ENCODE results near the gene CHD2. TPM values are rescaled to one million over a fixed set of nuclear protein-coding genes. Genes with fewer than 3 reads are reported as not detected.
A peak's percentile ranks its signal among the peaks of the same experiment; 100 is the strongest.
"Not testable (repeated sequence)": the region's sequence is repeated elsewhere in the genome, so short reads cannot be mapped to it uniquely, and the experiment has no call there.

The CHD2 gene
- total RNA-seq, 4 donors from 2014 or later = 109 to 370 (median 161) TPM

DNA sequence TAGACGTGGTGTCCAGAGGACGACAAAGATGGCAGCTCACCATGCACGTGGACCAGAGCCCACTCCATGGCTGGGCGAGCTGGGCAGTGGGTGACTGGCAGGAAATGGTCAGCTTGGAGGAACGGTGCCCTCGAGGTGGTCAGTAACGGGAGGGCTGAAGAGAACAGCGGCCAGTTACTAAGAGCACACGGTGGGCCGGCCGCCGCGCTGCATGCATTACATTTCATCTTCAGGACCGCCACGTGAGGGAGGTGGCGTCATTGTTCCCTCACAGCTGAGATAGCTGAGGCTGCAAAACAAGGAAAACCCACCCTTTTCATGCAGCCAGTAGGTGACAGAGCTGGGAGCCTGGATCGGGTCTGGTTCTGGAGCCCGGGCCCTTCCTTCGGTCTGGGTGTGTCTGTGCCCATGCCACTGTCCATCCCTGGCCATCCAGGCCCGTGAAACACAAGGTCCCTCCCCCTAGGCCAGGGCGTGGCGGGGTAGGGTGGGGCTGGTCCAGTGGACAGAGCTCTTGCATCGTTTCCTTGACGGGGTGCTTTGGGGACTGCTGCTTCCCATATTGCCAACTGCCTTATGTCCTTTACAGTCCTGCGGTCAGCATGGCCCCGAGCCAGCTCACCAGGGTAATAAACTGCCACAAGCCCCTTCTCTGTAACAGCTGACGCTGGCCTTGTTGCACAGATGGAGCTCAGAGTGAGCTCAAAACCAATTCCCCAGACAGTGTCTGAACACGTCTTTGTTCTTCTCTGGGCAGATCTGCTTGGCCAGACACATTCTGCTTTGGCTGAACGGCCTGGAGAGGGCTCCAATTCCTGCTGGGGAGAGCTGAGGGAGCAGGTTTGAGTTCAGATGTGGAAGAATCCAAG lies 137.1 kb downstream of the CHD2 start:
- peak in 2 of 3 donors; percentile 46 to 48 for DNase-seq
- no peak overlapping the region for H3K27ac ChIP-seq

DNA sequence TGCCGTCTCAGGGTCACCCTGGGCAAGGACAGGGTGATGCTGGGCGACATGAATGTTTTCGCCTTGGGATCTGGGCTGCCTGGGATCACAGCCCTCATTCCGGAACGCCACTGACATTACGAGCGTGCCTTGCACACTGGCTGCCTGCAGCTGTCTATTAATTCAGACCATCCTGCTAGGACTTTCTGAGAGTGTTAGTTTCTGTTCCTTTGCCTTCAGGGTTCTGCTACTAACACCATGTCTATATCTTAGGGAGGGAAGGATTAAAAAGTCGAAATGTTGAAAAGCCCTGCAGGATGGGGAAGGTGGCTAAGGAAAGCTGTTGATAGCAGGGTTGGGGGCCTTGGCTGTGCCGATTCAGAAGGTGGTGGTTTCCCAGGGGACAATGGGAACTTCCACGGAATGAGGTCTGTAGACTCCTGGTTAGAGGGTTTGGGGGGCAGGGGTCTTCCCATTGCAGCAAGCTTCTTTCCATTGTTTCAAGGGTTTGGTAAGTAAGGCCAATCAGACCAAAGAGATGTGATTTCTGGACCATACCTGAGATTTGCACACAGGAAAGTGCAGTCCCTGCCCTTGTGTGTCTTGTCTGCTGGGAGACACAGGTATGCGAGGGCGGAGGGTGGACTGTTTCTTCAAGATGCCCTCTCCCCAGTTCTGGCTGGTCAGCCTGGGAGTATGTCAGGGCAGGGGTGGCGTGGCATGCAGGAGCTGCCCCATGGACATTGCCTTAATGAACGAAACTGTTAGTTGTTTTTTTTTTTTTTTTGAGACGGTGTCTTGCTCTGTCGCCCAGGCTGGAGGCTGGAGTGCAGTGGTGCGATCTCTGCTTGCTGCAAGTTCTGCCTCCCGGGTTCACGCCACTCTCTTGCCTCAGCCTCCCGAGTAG lies 137.9 kb downstream of the CHD2 start:
- Histone ChIP-seq H3K36me3 (no peaks in the 10 kb centered on the region), H3K4me1 (no peaks in the 10 kb centered on the region), H3K9me3 (no peaks in the 10 kb centered on the region), H3K4me3 (no peak overlapping the region), H3K27me3 (no peaks in the 10 kb centered on the region), H3K27ac (no peak overlapping the region)
- DNase-seq = peak in 2 of 3 donors; percentile 38 to 39
- TF ChIP-seq POLR2A (IDR thresholded peaks at IDR 0.05) = no peak
- TF ChIP-seq, protein P1, sequence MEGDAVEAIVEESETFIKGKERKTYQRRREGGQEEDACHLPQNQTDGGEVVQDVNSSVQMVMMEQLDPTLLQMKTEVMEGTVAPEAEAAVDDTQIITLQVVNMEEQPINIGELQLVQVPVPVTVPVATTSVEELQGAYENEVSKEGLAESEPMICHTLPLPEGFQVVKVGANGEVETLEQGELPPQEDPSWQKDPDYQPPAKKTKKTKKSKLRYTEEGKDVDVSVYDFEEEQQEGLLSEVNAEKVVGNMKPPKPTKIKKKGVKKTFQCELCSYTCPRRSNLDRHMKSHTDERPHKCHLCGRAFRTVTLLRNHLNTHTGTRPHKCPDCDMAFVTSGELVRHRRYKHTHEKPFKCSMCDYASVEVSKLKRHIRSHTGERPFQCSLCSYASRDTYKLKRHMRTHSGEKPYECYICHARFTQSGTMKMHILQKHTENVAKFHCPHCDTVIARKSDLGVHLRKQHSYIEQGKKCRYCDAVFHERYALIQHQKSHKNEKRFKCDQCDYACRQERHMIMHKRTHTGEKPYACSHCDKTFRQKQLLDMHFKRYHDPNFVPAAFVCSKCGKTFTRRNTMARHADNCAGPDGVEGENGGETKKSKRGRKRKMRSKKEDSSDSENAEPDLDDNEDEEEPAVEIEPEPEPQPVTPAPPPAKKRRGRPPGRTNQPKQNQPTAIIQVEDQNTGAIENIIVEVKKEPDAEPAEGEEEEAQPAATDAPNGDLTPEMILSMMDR (IDR thresholded peaks at IDR 0.05) = no peak

More for the DNA sequence above, 137.1 kb downstream of the CHD2 start:
- Histone ChIP-seq H3K9me3 (no peaks in the 10 kb centered on the region), H3K4me3 (no peak overlapping the region), H3K27me3 (no peaks in the 10 kb centered on the region), H3K4me1 (no peaks in the 10 kb centered on the region), H3K36me3 (no peaks in the 10 kb centered on the region)
- TF ChIP-seq POLR2A (IDR thresholded peaks at IDR 0.05) = no peak
- TF ChIP-seq, protein P1 (IDR thresholded peaks at IDR 0.05) = no peak

DNA sequence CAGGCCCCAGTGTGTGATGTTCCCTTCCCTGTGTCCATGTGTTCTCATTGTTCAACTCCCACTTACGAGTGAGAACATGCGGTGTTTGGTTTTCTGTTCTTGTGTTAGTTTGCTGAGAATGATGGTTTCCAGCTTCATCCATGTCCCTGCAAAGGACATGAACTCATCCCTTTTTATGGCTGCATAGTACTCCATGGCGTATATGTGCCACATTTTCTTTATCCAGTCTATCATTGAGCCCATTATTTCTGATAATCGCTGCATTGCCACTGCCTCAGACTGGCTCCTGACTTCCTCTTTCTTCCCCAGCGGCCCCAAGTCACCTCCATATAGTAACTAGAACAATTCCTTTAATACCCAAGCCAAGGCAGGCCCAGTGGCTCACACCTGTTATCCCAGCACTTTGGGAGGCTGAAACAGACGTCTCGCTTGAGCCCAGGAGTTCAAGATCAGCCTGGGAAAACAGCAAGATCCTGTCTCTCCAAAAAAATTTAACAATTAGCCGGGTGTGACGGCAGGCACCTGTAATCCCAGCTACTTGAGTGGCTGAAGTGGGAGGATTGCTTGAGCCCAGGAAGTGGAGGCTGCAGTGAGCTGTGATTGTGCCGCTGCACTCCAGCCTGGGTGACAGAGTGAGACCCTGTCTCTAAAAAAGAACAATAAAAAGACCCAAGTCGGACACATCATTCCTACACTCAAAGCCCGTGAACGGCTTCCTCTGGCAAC lies 139.6 kb downstream of the CHD2 start:
- not testable (repeated sequence) for H3K9me3 ChIP-seq, H3K4me3 ChIP-seq, H3K36me3 ChIP-seq, H3K4me1 ChIP-seq, H3K27ac ChIP-seq, H3K27me3 ChIP-seq
- peak in 1 of 3 donors; percentile 12 for DNase-seq

DNA sequence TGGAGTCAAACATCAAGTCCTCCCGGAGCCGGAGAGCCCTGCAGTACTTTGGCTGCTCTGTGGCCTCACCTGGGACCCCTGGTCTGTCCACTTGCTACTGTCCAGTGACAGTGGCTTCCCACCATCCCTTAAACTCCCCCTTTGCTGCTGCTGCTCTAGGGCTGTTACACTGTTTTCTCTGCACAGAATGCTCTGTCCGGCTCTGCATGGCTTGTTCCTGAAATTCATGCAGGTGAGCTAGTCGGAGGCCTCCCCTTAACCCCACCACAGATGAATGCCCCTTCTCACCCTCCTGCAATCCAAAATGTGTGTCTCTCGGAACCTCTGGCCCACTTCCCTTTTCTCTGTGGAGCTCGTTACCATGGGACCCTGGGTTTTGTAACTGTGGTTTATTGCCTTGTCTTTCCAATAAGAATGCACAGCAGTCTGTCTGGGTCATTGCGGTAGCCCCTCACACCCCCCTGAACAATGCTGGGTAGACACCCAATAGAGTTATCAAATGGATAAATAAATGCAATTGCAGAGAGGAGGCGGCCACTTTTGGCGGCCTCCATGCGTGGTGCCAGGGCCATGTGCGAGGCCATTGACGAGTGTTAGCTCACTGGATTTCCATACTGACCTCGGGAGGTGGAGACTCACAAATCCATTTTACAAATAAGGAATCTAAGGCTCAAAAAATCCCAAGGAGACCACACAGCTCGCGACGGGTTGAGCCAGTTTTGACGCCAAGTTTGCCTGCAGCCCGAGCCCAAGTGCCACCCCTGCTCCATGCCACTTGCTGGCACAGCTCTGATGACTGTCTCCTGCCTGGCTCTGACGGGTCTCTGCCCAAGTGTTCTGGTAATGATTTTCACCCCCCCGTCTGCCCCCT lies 140.4 kb downstream of the CHD2 start:
- Histone ChIP-seq H3K4me1 (no peaks in the 10 kb centered on the region), H3K4me3 (no peak overlapping the region), H3K36me3 (no peaks in the 10 kb centered on the region), H3K27ac (no peak overlapping the region), H3K27me3 (no peaks in the 10 kb centered on the region), H3K9me3 (no peaks in the 10 kb centered on the region)
- DNase-seq = peak in 1 of 3 donors; percentile 33
- TF ChIP-seq, protein P1 (IDR thresholded peaks at IDR 0.05) = no peak
- no peak for TF ChIP-seq POLR2A (IDR thresholded peaks at IDR 0.05)

DNA sequence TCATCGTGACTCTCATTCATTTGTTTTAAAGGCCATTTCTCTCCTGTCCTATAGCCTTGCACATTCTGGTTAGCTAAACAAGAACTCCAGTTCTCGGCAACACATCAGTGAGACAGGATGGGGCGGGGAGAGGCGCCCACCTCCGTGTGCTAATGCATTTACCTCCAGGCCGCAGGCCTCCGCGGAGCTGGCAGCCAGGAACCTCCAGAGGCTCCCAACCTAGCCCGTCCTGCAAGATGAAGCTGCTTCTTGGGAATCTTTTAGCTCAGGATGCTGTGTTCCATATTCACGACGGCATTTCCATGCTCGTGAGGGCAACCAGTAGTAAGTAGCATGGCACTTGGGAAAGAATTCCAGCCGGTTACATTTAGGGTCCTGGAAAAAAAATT lies 141.0 kb downstream of the CHD2 start:
- peak in 1 of 3 donors; percentile 15 for DNase-seq
- Histone ChIP-seq H3K27ac (no peak overlapping the region), H3K9me3 (no peaks in the 10 kb centered on the region), H3K27me3 (no peaks in the 10 kb centered on the region), H3K4me1 (no peaks in the 10 kb centered on the region), H3K4me3 (no peak overlapping the region), H3K36me3 (no peaks in the 10 kb centered on the region)
- no peak for TF ChIP-seq POLR2A (IDR thresholded peaks at IDR 0.05)
- TF ChIP-seq, protein P1 (IDR thresholded peaks at IDR 0.05) = no peak
